Adrenal gland (tissue), 12 donors: ENCODE results near the gene IGDCC3. TPM values are rescaled to one million over a fixed set of nuclear protein-coding genes. Genes with fewer than 3 reads are reported as not detected.

ENCODE experiments used
- DNase-seq, 7 donors: peaks; one replicate each; pipeline ENCODE4 v3.0.0-alpha.2; 2019 to 2020
- H3K27ac ChIP-seq, 5 donors: fragments of 200-600 bp; sonication (generic) in 4 of 5; 1 replicate in 3 of 5; 2 replicates in 2 of 5; pipeline versions ENCODE4 v1.5.1 to v1.8.0; 2016 to 2020; ENCODE audit warnings: mild to moderate bottlenecking in 1 of 5
- H3K27me3 ChIP-seq: fragments of 200-600 bp; 2 replicates; pipeline ENCODE4 v1.8.0; 2021
- H3K36me3 ChIP-seq, 2 donors: fragments of 200-600 bp; replicated peaks in 1 of 2; 1 replicate in 1 of 2; 2 replicates in 1 of 2; pipeline versions ENCODE4 v1.5.1 to v1.8.0; 2018 to 2022
- H3K4me1 ChIP-seq, 2 donors: fragments of 200-600 bp; replicated peaks in 1 of 2; 1 replicate in 1 of 2; 2 replicates in 1 of 2; pipeline versions ENCODE4 v1.5.1 to v1.8.0; 2018 to 2021
- H3K4me3 ChIP-seq, 4 donors: fragments of 200-600 bp; sonication (generic) in 3 of 4; one replicate each; pipeline ENCODE4 v1.5.1; 2016 to 2018
- H3K9me3 ChIP-seq, 3 donors: fragments of 200-600 bp; sonication (generic) in 1 of 3; replicated peaks in 1 of 3; 1 replicate in 2 of 3; 2 replicates in 1 of 3; pipeline versions ENCODE4 v1.5.1 to v1.8.0; 2016 to 2021
- POLR2A ChIP-seq, 2 donors: fragments of 450-650 bp; IDR thresholded peaks; one replicate each; pipeline ENCODE4 v1.6.1; 2017; ENCODE audit warnings: antibody characterized with exemption in 2 of 2, mild to moderate bottlenecking in 2 of 2, moderate library complexity in 1 of 2
- WGBS, 4 donors: extraction: QIAGEN DNeasy Blood & Tissue Kit in 2 of 4; methylation state at CpG; one replicate each; pipeline versions ENCODE4 v1.1.5 to v1.1.7; 2013 to 2017; 5-methylcytosine and 5-hydroxymethylcytosine counted together
- intact Hi-C, 2 donors: fragments of 100-400 bp; cut with DNase I; formaldehyde crosslinking; loops; one replicate each; pipeline versions ENCODE4 v1.14.1 to v1.15.0; 2022 to 2023
- polyA plus RNA-seq, 3 donors: library from polyadenylated mRNA; stranded (reverse); fragments of 200-250 nt in 2 of 3; fragments of 350-450 nt in 1 of 3; fragmentation: Illumina TruSeq in 1 of 3; extraction: RNeasy Lipid Tissue Mini Kit (QIAGEN cat#74804) in 1 of 3; gene quantifications; one replicate each; pipeline ENCODE4 v1.2.3, GENCODE V29; 2013 to 2014
- total RNA-seq, 9 donors: library from RNA; depleted of rRNA in 4 of 9; stranded (reverse); fragments of >200 nt in 4 of 9; fragments of 120-200 nt in 1 of 9; fragmentation: NEBNext Ultra II Directional in 1 of 9; extraction: Animal tissue kit (Norgen Biotek cat#: 25700) in 1 of 9; gene quantifications; one replicate each; pipeline versions ENCODE4 v1.1.0 to v1.2.4, GENCODE V29; 2013 to 2023
- TF ChIP-seq, protein P1 (sequence below), 6 experiments: fragments of 450-650 bp in 4 of 6; fragments of 200-600 bp in 2 of 6; sonication (generic) in 1 of 6; IDR thresholded peaks; 1 replicate in 5 of 6; 2 replicates in 1 of 6; pipeline versions ENCODE4 v1.5.1 to v1.8.0; 2016 to 2021; ENCODE audit warnings: antibody characterized with exemption in 6 of 6, mild to moderate bottlenecking in 2 of 6, moderate library complexity in 1 of 6
- donor health status: healthy with polysubstance abuse.
- donor health status: Bipolar disorder and iron deficiency.
- donor health status: DM: yes; HTN: yes; CAD: no.
- donor health status: DM: no; HTN: no; CAD: no.
- donor health status: DM: no; HTN: no; CAD: no.
- donor health status: DM: yes; HTN: yes; CAD: no.

Gene IGDCC3
- total and polyA plus RNA-seq, 12 donors, result 0.13 to 0.39 (median 0.29) TPM; not detected in 7

DNA sequence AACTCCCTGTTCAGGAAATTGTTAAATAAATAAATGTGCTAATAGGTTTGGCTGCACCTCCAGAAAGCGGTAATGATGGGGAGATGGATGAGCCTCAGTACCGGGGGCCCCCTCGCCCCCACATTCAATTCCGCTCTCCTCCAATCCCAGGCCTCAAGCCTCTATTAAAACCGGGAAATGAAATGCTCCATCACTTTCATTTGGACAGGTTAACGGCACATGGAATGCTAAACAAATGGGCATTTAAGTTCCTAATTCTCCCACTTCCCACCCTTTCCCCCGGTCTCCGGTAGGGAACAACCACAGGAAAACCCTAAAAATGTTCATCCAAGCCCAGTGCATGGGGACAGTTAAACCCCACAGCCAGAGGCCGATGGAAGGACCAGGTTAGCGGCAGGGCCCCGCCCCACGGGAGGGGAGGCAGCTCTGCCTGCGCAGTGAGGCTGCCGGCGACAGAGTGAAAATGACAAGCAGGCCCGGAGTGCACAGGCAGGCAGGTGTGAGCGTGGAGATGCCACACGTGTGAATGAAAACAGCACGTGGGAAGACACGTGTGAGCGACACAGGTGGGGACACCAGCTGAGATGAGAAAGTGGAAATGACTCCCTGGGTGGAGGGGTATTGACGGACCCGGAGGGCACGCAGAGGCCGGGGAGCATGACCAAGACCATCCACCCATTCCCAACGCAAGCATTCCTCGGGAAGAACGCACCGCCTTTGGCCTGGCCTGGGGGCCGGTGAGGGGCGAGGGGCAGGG is 45.2 kb downstream of the IGDCC3 start:
- Histone ChIP-seq H3K4me1 (no peaks in the 10 kb centered on the region), H3K27ac (no peak overlapping the region), H3K27me3 (no peaks in the 10 kb centered on the region), H3K9me3 (no peaks in the 10 kb centered on the region), H3K4me3 (no peak overlapping the region), H3K36me3 (no peaks in the 10 kb centered on the region)
- no peak for DNase-seq
- TF ChIP-seq POLR2A (IDR thresholded peaks at IDR 0.05), result no peak
- TF ChIP-seq, protein P1, sequence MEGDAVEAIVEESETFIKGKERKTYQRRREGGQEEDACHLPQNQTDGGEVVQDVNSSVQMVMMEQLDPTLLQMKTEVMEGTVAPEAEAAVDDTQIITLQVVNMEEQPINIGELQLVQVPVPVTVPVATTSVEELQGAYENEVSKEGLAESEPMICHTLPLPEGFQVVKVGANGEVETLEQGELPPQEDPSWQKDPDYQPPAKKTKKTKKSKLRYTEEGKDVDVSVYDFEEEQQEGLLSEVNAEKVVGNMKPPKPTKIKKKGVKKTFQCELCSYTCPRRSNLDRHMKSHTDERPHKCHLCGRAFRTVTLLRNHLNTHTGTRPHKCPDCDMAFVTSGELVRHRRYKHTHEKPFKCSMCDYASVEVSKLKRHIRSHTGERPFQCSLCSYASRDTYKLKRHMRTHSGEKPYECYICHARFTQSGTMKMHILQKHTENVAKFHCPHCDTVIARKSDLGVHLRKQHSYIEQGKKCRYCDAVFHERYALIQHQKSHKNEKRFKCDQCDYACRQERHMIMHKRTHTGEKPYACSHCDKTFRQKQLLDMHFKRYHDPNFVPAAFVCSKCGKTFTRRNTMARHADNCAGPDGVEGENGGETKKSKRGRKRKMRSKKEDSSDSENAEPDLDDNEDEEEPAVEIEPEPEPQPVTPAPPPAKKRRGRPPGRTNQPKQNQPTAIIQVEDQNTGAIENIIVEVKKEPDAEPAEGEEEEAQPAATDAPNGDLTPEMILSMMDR (IDR thresholded peaks at IDR 0.05), result no peak
- intact Hi-C loops, result no loop called here
- 82 to 88% (median 87%) methylated on average over 27 to 31 of the region's 31 CpGs for WGBS, 4 donors

DNA sequence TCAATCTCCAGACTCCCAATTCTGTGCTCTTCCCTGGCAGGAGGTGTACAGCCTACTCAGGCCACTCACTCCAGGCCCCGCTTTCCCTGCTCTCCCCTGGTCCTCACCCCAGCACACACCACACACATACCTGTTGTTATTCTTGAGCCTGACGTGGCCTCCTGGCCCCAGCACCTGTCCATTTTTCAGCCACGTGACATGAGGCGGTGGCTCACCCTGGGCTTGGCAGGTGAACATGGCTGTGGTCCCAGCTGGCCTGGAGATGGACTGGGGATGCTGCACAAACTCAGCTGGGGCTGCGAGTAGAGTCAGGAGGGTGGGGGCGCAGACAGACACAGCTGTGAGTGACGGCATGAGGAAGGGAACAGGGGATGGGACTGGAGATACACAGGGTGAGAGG is 46.0 kb downstream of the IGDCC3 start:
- WGBS, 4 donors, result 90 to 92% (median 91%) methylated on average over 6 of the region's 7 CpGs
- no peak overlapping the region for H3K27ac ChIP-seq
- no peaks in the 10 kb centered on the region for H3K36me3 ChIP-seq
- TF ChIP-seq, protein P1 (IDR thresholded peaks at IDR 0.05), result no peak
- no peak for TF ChIP-seq POLR2A (IDR thresholded peaks at IDR 0.05)
- H3K27me3 ChIP-seq, result no peaks in the 10 kb centered on the region
- intact Hi-C loops, result no loop called here
- no peak overlapping the region for H3K4me3 ChIP-seq
- DNase-seq, result no peak
- no peaks in the 10 kb centered on the region for H3K9me3 ChIP-seq
- H3K4me1 ChIP-seq, result no peaks in the 10 kb centered on the region

DNA sequence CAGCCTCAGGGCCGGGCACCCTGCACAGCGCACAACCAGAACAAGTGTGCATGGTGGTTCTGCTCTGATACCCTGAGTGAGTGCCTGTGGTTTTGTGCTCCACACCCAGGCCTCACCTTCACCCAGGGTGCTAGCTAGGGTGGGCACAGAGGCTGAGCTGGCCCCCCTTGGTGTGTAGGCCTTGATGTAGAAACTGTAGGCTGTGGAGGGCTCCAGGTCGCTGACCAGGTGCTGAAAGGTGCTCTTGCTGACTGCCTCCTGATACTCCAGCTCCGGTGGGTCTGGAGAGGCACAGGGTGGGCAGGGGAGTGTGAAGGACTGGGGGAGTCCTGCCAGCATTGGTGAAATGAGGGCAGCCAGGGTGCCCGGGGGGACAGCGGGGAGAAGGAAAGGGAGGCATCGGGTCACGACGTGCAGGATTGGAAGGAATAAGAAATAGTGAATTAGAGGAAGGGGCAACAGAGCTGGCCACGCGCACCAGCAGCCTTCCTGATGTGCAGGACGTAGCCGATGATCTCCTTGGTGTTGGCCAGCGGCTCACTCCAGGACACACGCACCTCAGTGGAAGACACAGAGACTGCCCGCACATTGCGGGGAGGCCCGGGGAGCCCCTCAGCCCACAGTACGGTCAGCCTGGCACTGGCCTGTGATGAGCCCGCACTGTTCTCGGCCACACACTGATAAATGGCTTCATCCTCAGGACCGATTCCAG is 46.7 kb downstream of the IGDCC3 start:
- H3K27me3 ChIP-seq, result no peaks in the 10 kb centered on the region
- 91 to 95% (median 93%) methylated on average over 22 of the region's 22 CpGs for WGBS, 4 donors
- no peaks in the 10 kb centered on the region for H3K36me3 ChIP-seq
- no peak overlapping the region for H3K27ac ChIP-seq
- H3K9me3 ChIP-seq, result no peaks in the 10 kb centered on the region
- no peaks in the 10 kb centered on the region for H3K4me1 ChIP-seq
- DNase-seq, result no peak
- no peak overlapping the region for H3K4me3 ChIP-seq
- intact Hi-C loops, result no loop called here
- TF ChIP-seq, protein P1 (IDR thresholded peaks at IDR 0.05), result no peak
- TF ChIP-seq POLR2A (IDR thresholded peaks at IDR 0.05), result no peak

DNA sequence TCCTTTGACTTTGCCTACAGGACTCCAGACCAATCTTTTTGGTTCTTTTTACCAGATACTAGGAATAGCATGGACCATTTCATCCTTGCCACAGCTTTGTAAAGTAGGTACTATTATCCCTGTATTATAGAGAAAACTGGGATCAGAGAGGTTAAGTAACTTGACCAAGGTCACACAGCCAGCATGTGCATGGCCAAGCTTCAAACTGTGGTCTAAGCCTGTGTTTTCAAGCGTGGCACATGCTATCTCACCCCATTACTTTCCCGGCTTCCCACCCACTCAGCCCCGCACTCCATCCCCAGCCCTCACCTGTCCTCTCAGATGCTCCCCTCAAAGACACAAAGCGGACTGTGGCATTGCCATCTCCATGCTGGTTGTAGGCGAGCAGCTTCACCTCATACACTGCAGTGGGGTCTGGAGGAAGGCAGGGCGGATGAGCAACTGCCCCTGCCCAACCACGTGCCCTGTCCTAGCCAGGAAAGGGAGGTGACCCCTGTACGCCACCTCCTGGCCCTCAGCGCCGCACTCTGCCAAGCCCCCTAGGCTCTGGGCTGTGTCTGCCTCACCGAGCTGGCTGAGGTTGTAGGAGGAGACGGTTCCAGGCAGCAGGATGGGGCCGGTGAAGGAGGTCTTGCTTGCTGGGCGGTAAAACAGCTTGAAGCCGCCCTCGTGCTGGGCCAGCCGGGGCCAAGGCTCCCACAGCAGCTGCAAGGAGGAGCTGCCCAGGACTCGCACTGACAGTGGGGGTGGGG is 47.6 kb downstream of the IGDCC3 start:
- intact Hi-C loops, result no loop called here
- no peaks in the 10 kb centered on the region for H3K27me3 ChIP-seq
- DNase-seq, result no peak
- no peaks in the 10 kb centered on the region for H3K36me3 ChIP-seq
- no peak overlapping the region for H3K27ac ChIP-seq
- no peaks in the 10 kb centered on the region for H3K4me1 ChIP-seq
- no peak overlapping the region for H3K4me3 ChIP-seq
- H3K9me3 ChIP-seq, result no peaks in the 10 kb centered on the region
- WGBS, 4 donors, result 81 to 90% (median 87%) methylated on average over 13 to 18 of the region's 18 CpGs
- no peak for TF ChIP-seq POLR2A (IDR thresholded peaks at IDR 0.05)
- TF ChIP-seq, protein P1 (IDR thresholded peaks at IDR 0.05), result no peak
